Activated CD4-positive, alpha-beta memory T cell treated with anti-CD3 and anti-CD28 coated beads for 36 hours (primary cell): ENCODE measurements around the gene GAL3ST2. TPM values are rescaled to one million over a fixed set of nuclear protein-coding genes. Genes with fewer than 3 reads are reported as not detected.
"Not testable (repeated sequence)": the region's sequence is repeated elsewhere in the genome, so short reads cannot be mapped to it uniquely, and the experiment has no call there.

ENCODE experiments used
- CTCF ChIA-PET: fragments of 350-600 bp; sonication (Branson Sonifier 250); formaldehyde crosslinking; loops from one replicate; lab custom pipeline; 2021; ENCODE audit warnings: antibody characterized with exemption, inconsistent platforms; lab: Charles Lee
- POLR2A ChIA-PET: fragments of 350-600 bp; sonication (Branson Sonifier 250); formaldehyde crosslinking; loops from one replicate; lab custom pipeline; 2021; ENCODE audit warnings: antibody characterized with exemption; lab: Charles Lee
- DNase-seq: peaks from one replicate; pipeline ENCODE4 v3.0.0-alpha.2; 2020
- H3K27ac Mint-ChIP-seq: one replicate; pipeline ENCODE4 v1.8.0; 2021; ENCODE audit warnings: mixed read lengths
- H3K27me3 Mint-ChIP-seq: one replicate; pipeline ENCODE4 v1.8.0; 2021; ENCODE audit warnings: mixed read lengths
- H3K36me3 Mint-ChIP-seq: one replicate; pipeline ENCODE4 v1.8.0; 2021; ENCODE audit warnings: mixed read lengths
- H3K4me1 Mint-ChIP-seq: one replicate; pipeline ENCODE4 v1.8.0; 2021; ENCODE audit warnings: low read depth, mixed read lengths
- H3K4me3 Mint-ChIP-seq: one replicate; pipeline ENCODE4 v1.8.0; 2021; ENCODE audit warnings: mild to moderate bottlenecking, mixed read lengths
- H3K9me3 Mint-ChIP-seq: one replicate; pipeline ENCODE4 v1.8.0; 2021; ENCODE audit warnings: mixed read lengths
- intact Hi-C: fragments of 100-400 bp; cut with micrococcal nuclease; formaldehyde crosslinking; loops from one replicate; pipeline ENCODE4 v1.15.1; 2023
- total RNA-seq, 2 experiments: library from RNA; stranded (reverse); gene quantifications; one replicate each; pipeline ENCODE4 v1.2.3, GENCODE V29; 2021

GAL3ST2 gene
- total RNA-seq, 2 experiments from 2014 or later, result 0.65 to 0.93 TPM

DNA sequence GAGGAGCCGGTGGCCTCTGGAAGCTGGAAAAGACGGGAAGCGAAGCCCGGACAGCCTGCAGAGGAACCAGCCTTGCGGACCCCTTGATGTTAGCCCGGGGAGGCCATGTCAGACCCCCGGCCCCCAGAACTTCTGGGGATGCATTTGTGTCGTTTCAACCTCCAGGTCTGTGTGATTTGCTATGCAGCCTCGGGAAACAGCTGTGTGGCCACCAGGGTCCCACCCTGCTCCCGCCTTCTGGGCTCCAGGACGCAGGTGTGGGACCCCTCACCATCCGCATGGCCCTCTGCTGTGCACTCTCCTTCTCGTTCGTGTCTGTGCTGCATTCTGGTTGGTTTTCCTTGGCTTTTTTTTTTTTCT lies 45.6 kb downstream of the GAL3ST2 start:
- POLR2A ChIA-PET, result no interaction called here
- intact Hi-C loops, result no loop called here
- peaks cover 10% of the 10 kb centered on the region for H3K36me3 Mint-ChIP-seq
- CTCF ChIA-PET, result no interaction called here
- H3K4me1 Mint-ChIP-seq, result peaks cover 20% of the 10 kb centered on the region
- H3K4me3 Mint-ChIP-seq, result peak overlapping the region; percentile 28
- peaks cover 5% of the 10 kb centered on the region for H3K27me3 Mint-ChIP-seq
- peaks cover 24% of the 10 kb centered on the region for H3K9me3 Mint-ChIP-seq
- DNase-seq, result peak; percentile 7
- no peak overlapping the region for H3K27ac Mint-ChIP-seq

- peaks cover 35% of the 10 kb centered on the region for H3K9me3 Mint-ChIP-seq
- CTCF ChIA-PET, POLR2A ChIA-PET, intact Hi-C loops, H3K27me3 Mint-ChIP-seq: not testable (repeated sequence)
- peaks cover 15% of the 10 kb centered on the region for H3K4me1 Mint-ChIP-seq
- H3K36me3 Mint-ChIP-seq, result peaks cover 14% of the 10 kb centered on the region
- DNase-seq, result peak; percentile 8
- peak overlapping the region; percentile 53 for H3K27ac Mint-ChIP-seq
- peak overlapping the region; percentile 27 for H3K4me3 Mint-ChIP-seq
These were observed 47.2 kb downstream of the GAL3ST2 start for GRCh38 chr2:241823531-241824437.

- CTCF ChIA-PET, result no interaction called here
- H3K27ac Mint-ChIP-seq, result no peak overlapping the region
- POLR2A ChIA-PET, result no interaction called here
- H3K36me3 Mint-ChIP-seq, result peaks cover 14% of the 10 kb centered on the region
- H3K27me3 Mint-ChIP-seq, result peaks cover 9% of the 10 kb centered on the region
- no peak for DNase-seq
- peaks cover 35% of the 10 kb centered on the region for H3K9me3 Mint-ChIP-seq
- peaks cover 7% of the 10 kb centered on the region for H3K4me1 Mint-ChIP-seq
- intact Hi-C loops, result no loop called here
- H3K4me3 Mint-ChIP-seq, result no peak overlapping the region
These were observed 50.8 kb downstream of the GAL3ST2 start for GRCh38 chr2:241827394-241827793.

- intact Hi-C loops, result no loop called here
- POLR2A ChIA-PET, result no interaction called here
- no peak overlapping the region for H3K4me3 Mint-ChIP-seq
- DNase-seq, result no peak
- no peak overlapping the region for H3K27ac Mint-ChIP-seq
- peaks cover 8% of the 10 kb centered on the region for H3K27me3 Mint-ChIP-seq
- CTCF ChIA-PET, result interaction anchor here (1.3 kb wide), 1 partner anchor 100 kb away, joined by 3 read pairs; no protein-coding TSS in a partner anchor
- H3K4me1 Mint-ChIP-seq, result peaks cover 8% of the 10 kb centered on the region
- peaks cover 3% of the 10 kb centered on the region for H3K9me3 Mint-ChIP-seq
- H3K36me3 Mint-ChIP-seq, result no peaks in the 10 kb centered on the region
These were observed 56.6 kb downstream of the GAL3ST2 start for GRCh38 chr2:241833101-241833663.

DNA sequence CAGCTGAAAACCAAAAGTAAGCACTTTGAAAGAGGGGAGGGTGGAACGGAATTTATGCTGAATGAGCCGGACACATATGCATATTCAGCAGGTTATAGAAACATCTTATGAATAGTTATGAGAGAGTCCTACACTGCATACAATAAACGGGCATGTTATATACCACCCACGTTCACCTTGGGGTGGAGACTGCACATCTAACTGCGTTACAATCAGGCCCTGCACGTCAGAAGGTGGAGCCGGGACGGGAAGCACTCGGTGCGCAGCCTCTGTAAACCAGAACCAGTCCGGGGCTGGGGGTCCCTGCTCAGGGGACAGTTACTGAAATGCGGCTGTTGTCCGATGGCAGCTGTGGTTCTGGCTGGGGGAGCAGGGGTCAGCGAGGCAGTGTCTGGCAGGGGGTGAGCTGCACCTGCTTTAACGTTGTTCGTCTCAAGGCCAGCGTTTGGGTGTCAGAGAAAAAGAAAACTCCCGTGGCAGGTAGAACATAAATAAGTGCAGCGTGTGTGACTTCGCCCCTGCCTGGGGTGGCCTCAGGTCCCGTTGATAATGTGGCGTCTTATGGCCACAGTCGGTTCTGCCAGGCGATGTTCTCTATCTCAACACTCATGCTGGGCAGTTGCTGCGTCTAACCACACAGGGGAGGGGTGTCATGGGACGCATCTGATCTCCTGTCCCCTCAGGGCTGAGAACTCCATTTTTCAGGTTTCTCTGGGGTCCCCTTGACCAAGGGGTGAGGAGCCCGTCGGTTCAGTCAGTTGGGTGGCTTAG lies 57.3 kb downstream of the GAL3ST2 start:
- H3K4me1 Mint-ChIP-seq, H3K36me3 Mint-ChIP-seq, H3K27me3 Mint-ChIP-seq, POLR2A ChIA-PET, H3K27ac Mint-ChIP-seq, intact Hi-C loops, H3K9me3 Mint-ChIP-seq, H3K4me3 Mint-ChIP-seq: not testable (repeated sequence)
- CTCF ChIA-PET, result interaction anchor here (0.9 to 1.3 kb wide), 2 partner anchors 45 to 101 kb away, joined by 3 read pairs; no protein-coding TSS in a partner anchor
- peak; percentile 3 for DNase-seq

DNA sequence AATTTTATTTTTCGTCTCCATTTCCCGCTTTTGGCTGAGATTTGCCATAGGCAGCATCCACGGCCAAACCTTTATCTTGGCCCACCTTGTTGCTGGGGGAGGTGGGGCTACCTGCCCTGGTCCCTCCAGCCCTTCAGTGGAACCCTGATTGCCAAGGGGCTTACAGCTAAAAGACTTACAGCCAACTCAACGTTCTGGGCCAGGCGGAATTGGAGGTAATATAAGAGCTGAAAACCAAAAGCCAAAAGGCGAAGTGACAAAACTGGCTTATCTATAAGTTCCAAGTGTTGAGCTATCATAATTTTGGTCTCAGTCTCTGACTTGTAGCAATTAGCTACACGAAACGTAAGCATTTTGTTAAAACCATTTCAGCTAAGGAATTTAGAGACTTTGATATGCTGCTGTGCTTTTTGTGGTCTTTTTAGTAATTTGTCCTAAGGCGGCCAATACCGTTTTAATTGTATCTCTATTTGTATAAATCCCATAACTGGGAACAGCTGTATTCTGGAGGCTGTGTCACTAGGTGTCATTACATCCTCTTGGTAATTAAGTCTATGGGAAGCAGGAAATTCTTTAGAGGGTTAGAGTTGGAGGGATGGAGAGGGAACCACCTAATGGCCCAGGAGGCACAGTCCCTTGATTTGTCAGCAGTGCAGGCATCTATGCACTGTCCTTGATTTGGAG lies 58.0 kb downstream of the GAL3ST2 start:
- Mint-ChIP-seq H3K27ac (no peak overlapping the region), H3K36me3 (no peaks in the 10 kb centered on the region), H3K27me3 (peaks cover 9% of the 10 kb centered on the region), H3K4me1 (peaks cover 10% of the 10 kb centered on the region), H3K4me3 (no peak overlapping the region), H3K9me3 (no peaks in the 10 kb centered on the region)
- no peak for DNase-seq
- ChIA-PET POLR2A (interaction anchor here (0.5 kb wide), 1 partner anchor 223 kb away, joined by 5 read pairs; no protein-coding TSS in a partner anchor), CTCF (interaction anchor here (0.9 to 1.1 kb wide), 2 partner anchors 32 to 44 kb away, joined by 3 to 4 read pairs; no protein-coding TSS in a partner anchor)
- intact Hi-C loops, result no loop called here

GRCh38 chr2:241835611-241836010 lies 59.0 kb downstream of the GAL3ST2 start:
- Mint-ChIP-seq H3K36me3 (no peaks in the 10 kb centered on the region), H3K9me3 (no peaks in the 10 kb centered on the region), H3K27ac (no peak overlapping the region), H3K4me1 (peaks cover 10% of the 10 kb centered on the region), H3K4me3 (no peak overlapping the region), H3K27me3 (peaks cover 9% of the 10 kb centered on the region)
- DNase-seq, result peak; percentile 31
- ChIA-PET POLR2A (no interaction called here), CTCF (interaction anchor here (1.0 to 1.1 kb wide), 2 partner anchors 31 to 43 kb away, joined by 4 to 6 read pairs; no protein-coding TSS in a partner anchor)
- intact Hi-C loops, result no loop called here

DNA sequence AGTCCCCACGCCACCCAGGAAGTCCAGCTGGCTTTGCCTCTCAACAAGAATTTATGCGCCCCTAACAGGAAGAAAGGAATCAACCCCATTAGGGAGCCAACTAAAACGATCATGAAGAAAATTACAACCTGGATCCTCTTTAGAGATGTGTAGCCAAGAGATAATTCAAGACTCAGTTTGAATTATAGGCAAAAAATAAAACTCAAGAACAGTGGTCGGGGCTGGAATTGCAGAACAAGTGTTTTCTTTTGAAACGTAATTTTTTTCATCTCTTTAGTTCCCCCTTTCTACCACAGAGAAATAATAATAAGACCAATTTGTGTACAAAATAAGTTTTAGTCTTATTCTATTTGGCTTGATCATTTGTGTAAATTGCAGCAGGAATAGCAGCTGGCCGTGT lies 59.7 kb downstream of the GAL3ST2 start:
- no peak overlapping the region for H3K27ac Mint-ChIP-seq
- no peak for DNase-seq
- H3K9me3 Mint-ChIP-seq, result no peaks in the 10 kb centered on the region
- H3K4me3 Mint-ChIP-seq, result no peak overlapping the region
- H3K36me3 Mint-ChIP-seq, result no peaks in the 10 kb centered on the region
- ChIA-PET POLR2A (no interaction called here), CTCF (interaction anchor here (1.0 kb wide), 1 partner anchor 42 kb away, joined by 6 read pairs; no protein-coding TSS in a partner anchor)
- peaks cover 10% of the 10 kb centered on the region for H3K4me1 Mint-ChIP-seq
- intact Hi-C loops, result no loop called here
- H3K27me3 Mint-ChIP-seq, result peaks cover 9% of the 10 kb centered on the region

DNA sequence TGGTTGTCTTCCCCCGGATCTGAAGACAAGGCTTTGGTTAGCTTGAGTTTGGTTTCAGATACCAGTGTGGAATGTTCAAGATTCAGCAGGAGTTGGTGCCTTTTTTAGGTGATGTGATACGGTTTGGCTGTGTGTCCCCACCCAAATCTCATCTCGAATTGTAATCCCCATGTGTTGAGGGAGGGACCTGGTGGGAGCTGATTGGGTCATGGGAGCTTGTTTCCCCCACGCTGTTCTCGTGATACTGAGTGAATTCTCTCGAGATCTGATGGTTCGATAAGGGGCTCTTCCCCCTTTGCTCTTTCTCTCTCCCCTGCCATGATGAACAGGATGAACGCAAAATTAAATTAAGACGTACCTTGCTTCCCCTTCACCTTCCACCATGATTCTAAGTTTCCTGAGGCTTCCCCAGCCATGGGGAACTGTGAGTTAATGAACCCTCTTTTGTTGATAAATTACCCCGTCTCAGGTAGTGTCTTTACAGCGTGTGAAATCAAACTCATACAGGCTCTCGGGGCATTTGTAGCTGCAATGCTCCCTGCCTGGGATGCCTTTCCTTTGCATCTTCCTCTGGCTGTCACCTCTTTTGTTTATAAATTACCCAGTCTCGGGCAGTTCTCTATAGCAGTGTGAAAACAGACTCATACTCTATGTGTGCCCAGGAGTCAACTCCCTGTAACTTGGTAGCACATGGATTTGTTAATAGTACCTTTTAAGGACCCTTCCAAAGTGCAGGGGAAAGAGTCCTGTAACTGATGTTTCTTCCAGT lies 60.8 kb downstream of the GAL3ST2 start:
- CTCF ChIA-PET, result interaction anchor here (0.9 kb wide), 1 partner anchor 8 kb away, joined by 3 read pairs; no protein-coding TSS in a partner anchor
- intact Hi-C loops, result no loop called here
- Mint-ChIP-seq H3K4me3 (no peak overlapping the region), H3K4me1 (peaks cover 10% of the 10 kb centered on the region), H3K9me3 (no peaks in the 10 kb centered on the region), H3K27ac (no peak overlapping the region), H3K36me3 (no peaks in the 10 kb centered on the region), H3K27me3 (peaks cover 9% of the 10 kb centered on the region)
- DNase-seq, result peak; percentile 4
- POLR2A ChIA-PET, result no interaction called here

- Mint-ChIP-seq H3K4me3 (no peak overlapping the region), H3K27ac (no peak overlapping the region), H3K36me3 (peaks cover 4% of the 10 kb centered on the region), H3K9me3 (no peaks in the 10 kb centered on the region), H3K27me3 (peaks cover 7% of the 10 kb centered on the region), H3K4me1 (peaks cover 36% of the 10 kb centered on the region)
- DNase-seq, result peak; percentile 4
- intact Hi-C loops, result loop anchor here (2.0 to 5.0 kb wide), 2 partner anchors 39 to 79 kb away; no protein-coding TSS in a partner anchor
- ChIA-PET POLR2A (interaction anchor here (1.4 kb wide), 1 partner anchor 38 kb away, joined by 5 read pairs; no protein-coding TSS in a partner anchor), CTCF (interaction anchor here (1.3 to 1.5 kb wide), 3 partner anchors 16 to 139 kb away, joined by 3 read pairs; partner anchors contain the start of gene ING5)
These were observed 64.8 kb downstream of the GAL3ST2 start for GRCh38 chr2:241841181-241842066.
